Peyer's patch (tissue), 4 donors: Measurements from ENCODE around the gene BRICD5. TPM values are rescaled to one million over a fixed set of nuclear protein-coding genes. Genes with fewer than 3 reads are reported as not detected.

Source experiments
- DNase-seq, 3 donors: peaks; one replicate each; pipeline ENCODE4 v3.0.0-alpha.2; 2017 to 2019
- H3K27ac ChIP-seq, 4 donors: fragments of 200-600 bp; sonication (generic); one replicate each; pipeline ENCODE4 v1.5.1; 2016 to 2019
- H3K27me3 ChIP-seq, 2 donors: fragments of 200-600 bp; sonication (generic); one replicate each; pipeline ENCODE4 v1.5.1; 2019
- H3K36me3 ChIP-seq, 3 donors: fragments of 200-600 bp; sonication (generic); one replicate each; pipeline ENCODE4 v1.5.1; 2016 to 2019
- H3K4me1 ChIP-seq, 4 donors: fragments of 200-600 bp; sonication (generic); one replicate each; pipeline ENCODE4 v1.5.1; 2016 to 2019
- H3K4me3 ChIP-seq, 4 donors: fragments of 200-600 bp; sonication (generic); 1 replicate in 3 of 4; 2 replicates in 1 of 4; pipeline ENCODE4 v1.5.1; 2016 to 2019; ENCODE audit warnings: mild to moderate bottlenecking in 1 of 4
- H3K9me3 ChIP-seq, 4 donors: fragments of 200-600 bp; sonication (generic); one replicate each; pipeline ENCODE4 v1.5.1; 2016 to 2019; ENCODE audit warnings: mild to moderate bottlenecking in 1 of 4
- CTCF ChIP-seq, 6 experiments: fragments of 450-650 bp in 4 of 6; fragments of 200-600 bp in 2 of 6; sonication (generic) in 1 of 6; IDR thresholded peaks; one replicate each; pipeline ENCODE4 v1.5.1; 2017 to 2019; ENCODE audit warnings: antibody characterized with exemption in 6 of 6, mild to moderate bottlenecking in 3 of 6, moderate library complexity in 1 of 6
- POLR2A ChIP-seq, 2 donors: fragments of 450-650 bp; IDR thresholded peaks; one replicate each; pipeline ENCODE4 v1.5.1; 2017; ENCODE audit warnings: antibody characterized with exemption in 2 of 2, mild to moderate bottlenecking in 2 of 2, moderate library complexity in 2 of 2
- total RNA-seq, 4 donors: library from RNA; depleted of rRNA; stranded (reverse); fragments of >200 nt; gene quantifications; one replicate each; pipeline ENCODE4 v1.1.0, GENCODE V29; 2016

Gene BRICD5
- total RNA-seq, 4 donors from 2014 or later: 13.3 to 44.6 (median 19.8) TPM

- Histone ChIP-seq H3K4me3 (no peak overlapping the region), H3K36me3 (peaks cover 0 to 41% (median 0%) of the 10 kb centered on the region in 3 donors), H3K9me3 (no peaks in the 10 kb centered on the region), H3K4me1 (peaks cover 0 to 19% (median 11%) of the 10 kb centered on the region in 4 donors), H3K27ac (no peak overlapping the region), H3K27me3 (no peaks in the 10 kb centered on the region)
- TF ChIP-seq CTCF (IDR thresholded peaks at IDR 0.05) (no peak), POLR2A (IDR thresholded peaks at IDR 0.05) (no peak)
- DNase-seq: no peak
These were observed 16.3 kb upstream of the BRICD5 start for GRCh38 chr16:2226918-2227317.

GRCh38 chr16:2226245-2226793 is 15.7 kb upstream of the BRICD5 start:
- Histone ChIP-seq H3K36me3 (peaks cover 0 to 35% (median 0%) of the 10 kb centered on the region in 3 donors), H3K9me3 (no peaks in the 10 kb centered on the region), H3K27me3 (no peaks in the 10 kb centered on the region), H3K27ac (no peak overlapping the region), H3K4me1 (peaks cover 0 to 19% (median 11%) of the 10 kb centered on the region in 4 donors), H3K4me3 (no peak overlapping the region)
- TF ChIP-seq CTCF (IDR thresholded peaks at IDR 0.05): no peak
- no peak for TF ChIP-seq POLR2A (IDR thresholded peaks at IDR 0.05)
- DNase-seq: no peak

- no peaks in the 10 kb centered on the region for H3K27me3 ChIP-seq
- H3K9me3 ChIP-seq: no peaks in the 10 kb centered on the region
- peak overlapping the region; percentile 84 to 100 (median 91) for H3K4me3 ChIP-seq
- H3K4me1 ChIP-seq: peaks cover 0 to 19% (median 11%) of the 10 kb centered on the region in 4 donors
- peak overlapping the region; percentile 85 to 91 (median 87) for H3K27ac ChIP-seq
- peaks cover 0 to 13% (median 0%) of the 10 kb centered on the region in 3 donors for H3K36me3 ChIP-seq
- peak; percentile 23 to 72 (median 66) for DNase-seq
- no peak for TF ChIP-seq POLR2A (IDR thresholded peaks at IDR 0.05)
- peak in 3 of 6 experiments; percentile 18 to 40 (median 27) for TF ChIP-seq CTCF (IDR thresholded peaks at IDR 0.05)
These were observed 13.4 kb upstream of the BRICD5 start for GRCh38 chr16:2223942-2224486.

GRCh38 chr16:2223221-2223941 is 12.7 kb upstream of the BRICD5 start, which contains the start of gene E4F1:
E4F1 (plus strand) TSS chr16:2223591; CDS start chr16:2223614, 23 bp downstream.
- Histone ChIP-seq H3K36me3 (peaks cover 0 to 7% (median 0%) of the 10 kb centered on the region in 3 donors), H3K4me3 (peak within 1 kb of the TSS; percentile 84 to 100 (median 91)), H3K4me1 (peaks cover 0 to 19% (median 11%) of the 10 kb centered on the region in 4 donors), H3K9me3 (no peaks in the 10 kb centered on the region), H3K27me3 (no peaks in the 10 kb centered on the region), H3K27ac (peak within 1 kb of the TSS; percentile 85 to 91 (median 87))
- peak; percentile 100 for DNase-seq
- peak in 1 of 6 experiments; percentile 22 for TF ChIP-seq CTCF (IDR thresholded peaks at IDR 0.05)
- TF ChIP-seq POLR2A (IDR thresholded peaks at IDR 0.05): peak; percentile 78 to 88

GRCh38 chr16:2216330-2216729 is 5.7 kb upstream of the BRICD5 start:
- DNase-seq: no peak
- Histone ChIP-seq H3K27me3 (no peaks in the 10 kb centered on the region), H3K9me3 (no peaks in the 10 kb centered on the region), H3K36me3 (no peaks in the 10 kb centered on the region), H3K27ac (no peak overlapping the region), H3K4me3 (no peak overlapping the region), H3K4me1 (peaks cover 0 to 20% (median 3%) of the 10 kb centered on the region in 4 donors)
- TF ChIP-seq CTCF (IDR thresholded peaks at IDR 0.05) (no peak), POLR2A (IDR thresholded peaks at IDR 0.05) (no peak)
